22Rv1 (cell line): ENCODE data around the gene ALG6.
"Not testable (repeated sequence)": the region's sequence is repeated elsewhere in the genome, so short reads cannot be mapped to it uniquely, and the experiment has no call there.

Source experiments
- CTCF ChIP-seq: fragments of 450-650 bp; IDR thresholded peaks from 2 replicates; pipeline ENCODE4 v1.5.1; 2017; ENCODE audit warnings: mild to moderate bottlenecking
- ZFX ChIP-seq: fragments of 450-650 bp; IDR thresholded peaks from 2 replicates; pipeline ENCODE4 v1.6.1; 2017; ENCODE audit warnings: antibody characterized with exemption, borderline replicate concordance

- TF ChIP-seq CTCF, ZFX: not testable (repeated sequence)
Observed at GRCh38 chr1:63468683-63469082, 101.3 kb downstream of the ALG6 start.
